Common myeloid progenitor, CD34-positive (primary cell): ENCODE measurements around the gene ZBTB8B. TPM values are rescaled to one million over a fixed set of nuclear protein-coding genes. Genes with fewer than 3 reads are reported as not detected.

ENCODE experiments used
- CTCF ChIA-PET: fragments of 350-600 bp; sonication (Branson Sonifier 250); formaldehyde crosslinking; loops from one replicate; lab custom pipeline; 2021; ENCODE audit warnings: antibody characterized with exemption; lab: Charles Lee
- POLR2A ChIA-PET: fragments of 350-600 bp; sonication (Branson Sonifier 250); formaldehyde crosslinking; loops from one replicate; lab custom pipeline; 2021; ENCODE audit warnings: antibody characterized with exemption; lab: Charles Lee
- DNase-seq, 3 donors: peaks; one replicate each; pipeline versions ENCODE4 v3.0.0 to v3.0.0-alpha.2; 2013
- H3K27ac ChIP-seq, 2 experiments: 1 replicate in 1 of 2; 2 replicates in 1 of 2; pipeline ENCODE4 v1.7.0; 2013; ENCODE audit warnings: inconsistent platforms in 2 of 2, low read length in 2 of 2, mild to moderate bottlenecking in 2 of 2, low read depth in 1 of 2, moderate library complexity in 1 of 2; ENCODE audit not compliant: severe bottlenecking in 2 of 2, insufficient read depth in 1 of 2, poor library complexity in 1 of 2
- H3K27me3 ChIP-seq, 5 experiments: replicated peaks in 2 of 5; 1 replicate in 3 of 5; 2 replicates in 2 of 5; pipeline versions ENCODE4 v1.6.1 to v1.7.0; 2013; ENCODE audit warnings: low read length in 4 of 5, mild to moderate bottlenecking in 2 of 5, moderate library complexity in 2 of 5, inconsistent platforms in 1 of 5; ENCODE audit not compliant: insufficient read depth in 5 of 5, control insufficient read depth in 4 of 5
- H3K36me3 ChIP-seq, 4 experiments: 1 replicate in 2 of 4; 2 replicates in 2 of 4; pipeline versions ENCODE4 v1.6.1 to v1.7.0; 2013; ENCODE audit warnings: low read length in 3 of 4, control low read depth in 1 of 4, mild to moderate bottlenecking in 1 of 4; ENCODE audit not compliant: control insufficient read depth in 4 of 4, insufficient read depth in 4 of 4
- H3K4me1 ChIP-seq, 4 experiments: 1 replicate in 3 of 4; 2 replicates in 1 of 4; pipeline versions ENCODE4 v1.6.1 to v1.7.1; 2013; ENCODE audit warnings: low read length in 3 of 4, mild to moderate bottlenecking in 3 of 4, control low read depth in 1 of 4, inconsistent platforms in 1 of 4, moderate library complexity in 1 of 4; ENCODE audit not compliant: control insufficient read depth in 4 of 4, insufficient read depth in 4 of 4; ENCODE audit errors: control extremely low read depth in 1 of 4
- H3K4me3 ChIP-seq, 7 experiments: 1 replicate in 4 of 7; 2 replicates in 3 of 7; pipeline versions ENCODE4 v1.5.1 to v1.7.0; 2013; ENCODE audit warnings: mild to moderate bottlenecking in 7 of 7, low read length in 6 of 7, moderate library complexity in 6 of 7, inconsistent platforms in 2 of 7, low read depth in 2 of 7, control low read depth in 1 of 7; ENCODE audit not compliant: insufficient read depth in 4 of 7, control insufficient read depth in 1 of 7; ENCODE audit errors: extremely low read depth in 1 of 7
- H3K9me3 ChIP-seq, 5 experiments: 1 replicate in 4 of 5; 2 replicates in 1 of 5; pipeline versions ENCODE4 v1.6.1 to v1.7.1; 2013; ENCODE audit warnings: low read length in 4 of 5, mild to moderate bottlenecking in 2 of 5, inconsistent platforms in 1 of 5, low read depth in 1 of 5, moderate library complexity in 1 of 5; ENCODE audit not compliant: control insufficient read depth in 4 of 5, insufficient read depth in 2 of 5; ENCODE audit errors: control extremely low read depth in 1 of 5
- WGBS: methylation state at CpG from one replicate; pipeline ENCODE4 v1.1.5; 2013; ENCODE audit not compliant: insufficient coverage; 5-methylcytosine and 5-hydroxymethylcytosine counted together
- polyA plus RNA-seq: library from polyadenylated mRNA; unstranded; fragments of 120-200 nt; gene quantifications from one replicate; pipeline ENCODE4 v1.2.1, GENCODE V29; 2013

Gene ZBTB8B
- not detected for polyA plus RNA-seq

DNA sequence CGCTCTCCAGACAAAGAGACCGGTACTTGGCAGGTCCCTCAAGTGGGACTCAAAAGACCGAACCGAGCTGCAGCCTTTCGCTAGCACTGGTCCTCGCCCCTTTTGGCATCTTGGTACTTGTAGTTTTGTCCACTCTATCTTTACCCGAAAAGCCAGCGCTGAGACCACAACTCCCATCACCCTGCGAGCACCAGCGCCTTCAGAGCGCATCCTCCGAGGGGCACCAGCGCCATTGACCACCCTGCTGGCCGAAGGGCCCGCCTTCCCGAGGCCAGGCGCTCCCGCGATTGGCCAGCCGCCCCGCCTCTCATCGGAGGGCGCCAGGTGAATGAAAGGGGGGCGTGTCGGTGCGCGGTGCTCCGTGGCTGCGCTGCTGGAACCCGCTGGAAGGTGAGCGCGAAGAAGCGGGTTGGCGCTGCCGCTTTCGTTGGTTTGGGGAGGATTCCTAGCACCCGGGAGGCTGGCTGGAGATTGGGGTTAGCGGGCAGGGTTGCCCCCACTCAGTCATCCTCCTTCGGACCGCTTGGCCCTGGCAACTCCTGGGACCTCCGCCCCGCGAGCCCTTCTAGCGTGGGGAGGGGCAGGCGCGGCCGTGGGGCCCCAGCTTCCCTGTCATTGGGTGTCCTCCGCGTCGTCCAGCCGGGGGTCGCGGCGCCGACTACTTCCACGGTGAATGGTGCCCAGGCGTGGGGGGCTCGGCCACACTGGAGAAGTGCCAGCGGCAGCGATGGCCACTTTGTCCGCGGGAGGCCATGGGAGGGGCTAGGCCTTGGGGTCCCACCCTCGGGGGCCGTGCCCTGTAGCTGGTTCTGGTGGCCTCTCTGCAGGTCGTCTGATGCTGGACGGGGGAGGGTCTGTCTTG, at the start of gene ZBTB8B:
TSS of gene ZBTB8B (plus strand) at position 357 of the 862 bp plus-strand sequence. CDS start 5,553 bp downstream, outside the sequence.
- ChIA-PET POLR2A (no interaction called here), CTCF (interaction anchor here (1.5 kb wide), 1 partner anchor 55 kb away, joined by 4 read pairs; no protein-coding TSS in a partner anchor)
- Histone ChIP-seq H3K4me1 (peaks cover 0 to 16% (median 13%) of the 10 kb centered on the region in 4 experiments), H3K36me3 (no peaks in the 10 kb centered on the region), H3K27me3 (peaks cover 6 to 44% (median 27%) of the 10 kb centered on the region in 5 experiments), H3K9me3 (peaks cover 0 to 4% (median 0%) of the 10 kb centered on the region in 5 experiments), H3K4me3 (peak within 1 kb of the TSS in 6 of 7 experiments; percentile 28 to 72 (median 56)), H3K27ac (no peak within 1 kb of the TSS)
- peak; percentile 9 to 43 (median 37) for DNase-seq
- under 1% methylated on average over 60 of the region's 66 CpGs for WGBS

DNA sequence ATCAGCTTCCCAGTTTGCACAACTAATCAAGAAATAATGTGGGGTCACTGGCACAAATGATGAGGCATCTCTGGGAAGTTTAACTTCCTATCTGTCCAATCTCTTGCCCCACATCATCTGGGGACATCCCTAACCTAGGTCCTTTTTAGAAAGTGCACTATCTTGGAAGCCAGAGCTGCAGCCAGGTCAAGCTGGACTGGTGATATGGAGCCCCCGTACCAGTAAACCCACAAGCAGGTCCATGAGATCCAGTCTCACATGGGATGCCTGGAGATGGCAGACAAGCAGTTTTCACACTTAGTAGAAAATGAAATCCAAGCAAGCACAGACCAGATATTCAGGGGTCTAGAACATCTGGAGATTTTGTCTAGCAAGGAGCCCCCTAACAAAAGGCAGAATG, 43.1 kb upstream of the ZBTB8B start:
- 100% methylated on average over 1 of the region's 1 CpG for WGBS
- ChIA-PET POLR2A (interaction anchor here (1.3 kb wide), 1 partner anchor 9 kb away, joined by 3 read pairs; no protein-coding TSS in a partner anchor), CTCF (interaction anchor here (2.1 kb wide), 1 partner anchor 20 kb away, joined by 8 read pairs; no protein-coding TSS in a partner anchor)
- Histone ChIP-seq H3K27ac (no peak overlapping the region), H3K27me3 (peaks cover 0 to 25% (median 14%) of the 10 kb centered on the region in 5 experiments), H3K36me3 (no peaks in the 10 kb centered on the region), H3K4me1 (peaks cover 0 to 4% (median 1%) of the 10 kb centered on the region in 4 experiments), H3K9me3 (peaks cover 0 to 19% (median 1%) of the 10 kb centered on the region in 5 experiments), H3K4me3 (no peak overlapping the region)
- DNase-seq, result no peak

DNA sequence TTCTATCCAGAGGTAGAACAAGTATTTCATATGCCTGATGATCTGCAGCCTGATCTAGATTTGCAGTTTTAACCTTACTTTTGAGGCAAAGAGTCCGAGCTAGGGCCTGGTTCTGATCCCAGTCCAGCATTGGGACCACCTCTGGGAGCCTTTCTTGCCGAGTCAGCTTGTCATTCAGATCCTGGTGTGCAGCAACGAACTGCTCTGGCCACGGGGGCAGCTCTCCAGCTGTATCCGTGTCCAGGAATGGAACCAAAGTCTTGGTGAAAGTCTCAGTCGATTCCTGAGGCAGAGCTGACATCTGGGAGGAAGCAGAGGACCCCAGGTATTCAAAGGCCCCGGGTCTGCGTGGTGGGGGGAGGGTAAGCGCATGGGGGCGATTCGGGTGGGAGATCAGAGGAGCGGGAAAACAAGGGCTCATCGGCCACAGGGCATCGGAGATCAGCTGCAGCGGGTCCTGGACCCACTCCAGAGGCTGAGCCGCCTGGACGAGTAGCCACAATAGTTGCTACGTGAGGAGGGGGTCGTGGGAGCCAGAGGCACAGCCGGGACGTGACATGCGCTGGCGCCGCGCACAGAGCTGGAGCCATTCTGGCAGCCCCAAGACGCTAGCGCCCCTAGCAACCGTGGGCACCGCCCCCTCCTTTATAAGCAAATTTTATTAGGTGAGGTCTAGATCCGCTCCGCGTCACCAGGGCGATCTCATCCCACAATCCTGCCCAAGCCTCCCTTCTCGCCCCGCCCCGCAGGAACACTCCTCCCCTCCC, 38.2 kb upstream of the ZBTB8B start:
- Histone ChIP-seq H3K4me3 (peak overlapping the region in 2 of 7 experiments; percentile 26 to 64), H3K27me3 (peaks cover 0 to 46% (median 29%) of the 10 kb centered on the region in 5 experiments), H3K4me1 (peaks cover 0 to 7% (median 2%) of the 10 kb centered on the region in 4 experiments), H3K36me3 (no peaks in the 10 kb centered on the region), H3K27ac (no peak overlapping the region), H3K9me3 (no peaks in the 10 kb centered on the region)
- DNase-seq, result peak; percentile 5 to 38 (median 19)
- ChIA-PET POLR2A (interaction anchor here (0.6 to 0.8 kb wide), 2 partner anchors 90 to 91 kb away, joined by 3 read pairs; partner anchors contain the start of gene MARCKSL1), CTCF (interaction anchor here (0.9 to 2.4 kb wide), 2 partner anchors 16 to 25 kb away, joined by 3 to 6 read pairs; no protein-coding TSS in a partner anchor)
- 7% methylated on average over 26 of the region's 36 CpGs for WGBS

DNA sequence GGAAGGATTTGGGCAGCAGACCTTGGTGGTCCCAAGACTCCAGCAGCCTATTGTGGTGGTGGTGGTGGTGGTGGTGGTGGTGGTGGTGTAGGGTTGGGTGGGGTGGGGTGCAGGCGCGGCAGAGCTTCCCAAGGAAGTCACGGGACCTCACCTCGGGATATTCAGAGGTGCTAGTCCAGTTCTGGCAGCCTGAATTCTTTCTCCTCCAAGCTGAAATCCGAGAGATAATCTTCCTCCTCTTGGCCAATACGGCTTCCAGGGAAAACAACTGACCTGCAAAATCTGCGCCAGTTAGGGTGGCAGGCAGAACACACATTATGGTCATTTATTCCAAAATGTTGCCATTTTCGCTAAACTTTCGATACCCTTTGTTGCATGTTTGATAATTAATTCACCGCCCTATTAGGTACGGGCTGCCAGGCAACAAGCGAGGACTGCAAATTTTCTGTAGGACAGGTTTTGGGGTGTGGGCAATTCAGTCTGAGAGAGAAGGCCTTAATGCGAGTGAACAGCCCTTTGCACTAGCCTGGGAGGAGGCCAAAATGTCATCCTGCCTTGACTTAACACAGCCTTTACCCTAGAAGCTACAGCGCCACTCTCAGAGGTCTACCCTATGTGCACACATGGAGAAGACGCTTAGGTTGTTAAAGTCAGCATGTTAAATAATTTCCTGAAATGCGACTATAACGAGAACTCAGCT, 37.5 kb upstream of the ZBTB8B start:
- no peak overlapping the region for H3K4me3 ChIP-seq
- POLR2A ChIA-PET, result interaction anchor here (0.8 kb wide), 1 partner anchor 91 kb away, joined by 3 read pairs; the partner anchor contains the start of gene MARCKSL1

DNA sequence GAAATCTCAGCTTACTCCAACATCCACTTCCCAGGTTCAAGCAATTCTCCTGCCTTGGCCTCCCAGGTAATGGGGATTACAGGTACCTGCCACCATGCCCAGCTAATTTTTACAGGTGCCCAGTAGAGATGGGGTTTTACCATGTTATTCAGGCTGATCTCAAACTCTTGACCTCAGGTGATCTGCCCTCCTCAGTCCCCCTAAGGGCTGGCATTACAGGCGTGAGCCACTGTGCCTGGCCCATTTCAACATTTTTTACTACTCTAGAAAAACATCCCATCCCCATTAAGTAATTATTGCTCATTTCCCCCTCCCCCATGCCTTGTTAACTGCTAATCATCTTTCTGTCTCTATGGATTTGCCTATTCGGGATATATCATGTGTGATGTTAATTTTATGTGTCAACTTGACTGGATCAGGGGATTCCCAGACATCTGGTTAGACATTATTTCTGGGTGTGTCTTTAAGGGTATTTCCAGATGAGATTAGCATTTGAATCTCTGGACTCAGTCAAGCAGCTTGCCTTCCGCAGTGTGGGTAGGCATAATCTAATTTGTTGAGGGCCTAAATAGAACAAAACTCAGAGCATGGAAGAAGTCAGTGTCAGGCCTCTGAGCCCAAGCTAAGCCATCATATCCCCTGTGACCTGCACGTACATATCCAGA, 33.0 kb upstream of the ZBTB8B start:
- no peaks in the 10 kb centered on the region for H3K9me3 ChIP-seq
- H3K36me3 ChIP-seq, result no peaks in the 10 kb centered on the region
- peak in 1 of 3 donors; percentile 8 for DNase-seq
- POLR2A ChIA-PET, result no interaction called here
- H3K4me3 ChIP-seq, result no peak overlapping the region
- 94% methylated on average over 3 of the region's 4 CpGs for WGBS
- CTCF ChIA-PET, result no interaction called here
- H3K27me3 ChIP-seq, result peaks cover 0 to 25% (median 15%) of the 10 kb centered on the region in 5 experiments
- peaks cover 0 to 2% (median under 1%) of the 10 kb centered on the region in 4 experiments for H3K4me1 ChIP-seq
- H3K27ac ChIP-seq, result no peak overlapping the region

More for the DNA sequence above, 37.5 kb upstream of the ZBTB8B start:
- H3K27ac ChIP-seq, result no peak overlapping the region
- no peak for DNase-seq
- H3K9me3 ChIP-seq, result no peaks in the 10 kb centered on the region
- CTCF ChIA-PET, result interaction anchor here (0.9 to 2.4 kb wide), 3 partner anchors 12 to 26 kb away, joined by 3 to 6 read pairs (median 3); no protein-coding TSS in a partner anchor
- H3K36me3 ChIP-seq, result no peaks in the 10 kb centered on the region
- peaks cover 0 to 46% (median 29%) of the 10 kb centered on the region in 5 experiments for H3K27me3 ChIP-seq
- peaks cover 0 to 7% (median 2%) of the 10 kb centered on the region in 4 experiments for H3K4me1 ChIP-seq
- WGBS, result 86% methylated on average over 12 of the region's 17 CpGs

DNA sequence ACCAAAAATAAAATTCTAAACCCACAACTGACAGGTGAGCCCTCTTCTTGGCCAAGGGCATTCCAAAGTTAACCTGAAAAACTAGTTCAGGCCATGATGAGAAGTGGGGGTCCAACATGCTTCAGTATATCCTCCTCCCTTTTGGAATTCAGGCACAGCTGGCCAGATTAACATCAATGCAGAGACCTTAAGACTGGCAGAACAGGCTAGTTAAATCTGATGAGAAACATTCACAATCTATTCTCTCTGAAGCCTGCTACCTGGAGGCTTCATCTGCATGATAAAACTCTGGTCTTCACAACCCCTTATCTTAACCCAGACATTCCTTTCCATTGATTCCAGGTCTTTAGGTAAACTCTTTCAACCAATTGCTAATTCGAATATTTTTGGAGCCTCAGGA, 26.7 kb upstream of the ZBTB8B start:
- Histone ChIP-seq H3K4me1 (no peaks in the 10 kb centered on the region), H3K27ac (no peak overlapping the region), H3K36me3 (no peaks in the 10 kb centered on the region), H3K27me3 (peaks cover 0 to 4% (median 0%) of the 10 kb centered on the region in 5 experiments), H3K4me3 (no peak overlapping the region), H3K9me3 (peaks cover 0 to 8% (median 4%) of the 10 kb centered on the region in 5 experiments)
- ChIA-PET POLR2A (no interaction called here), CTCF (interaction anchor here (0.9 kb wide), 1 partner anchor 36 kb away, joined by 3 read pairs; no protein-coding TSS in a partner anchor)
- DNase-seq, result no peak
- no CpG with 5 or more reads among the region's 1 CpG for WGBS
